Stimulated activated CD4-positive, alpha-beta T cell treated with anti-CD3 and anti-CD28 coated beads, Interleukin-12 subunit alpha, Interleukin-12 subunit beta, amount 100 ng/mL, for 48 hours (primary cell): ENCODE measurements around the gene ZC3H18.
"Not testable (repeated sequence)": the region's sequence is repeated elsewhere in the genome, so short reads cannot be mapped to it uniquely, and the experiment has no call there.

ENCODE experiments used
- DNase-seq, 3 donors: peaks; one replicate each; pipeline ENCODE4 v3.0.0-alpha.2; 2020; ENCODE audit warnings: low read depth in 2 of 3, low spot score in 1 of 3

Gene ZC3H18

GRCh38 chr16:88600539-88600896 is 30.3 kb downstream of the ZC3H18 start:
- no peak for DNase-seq

DNA sequence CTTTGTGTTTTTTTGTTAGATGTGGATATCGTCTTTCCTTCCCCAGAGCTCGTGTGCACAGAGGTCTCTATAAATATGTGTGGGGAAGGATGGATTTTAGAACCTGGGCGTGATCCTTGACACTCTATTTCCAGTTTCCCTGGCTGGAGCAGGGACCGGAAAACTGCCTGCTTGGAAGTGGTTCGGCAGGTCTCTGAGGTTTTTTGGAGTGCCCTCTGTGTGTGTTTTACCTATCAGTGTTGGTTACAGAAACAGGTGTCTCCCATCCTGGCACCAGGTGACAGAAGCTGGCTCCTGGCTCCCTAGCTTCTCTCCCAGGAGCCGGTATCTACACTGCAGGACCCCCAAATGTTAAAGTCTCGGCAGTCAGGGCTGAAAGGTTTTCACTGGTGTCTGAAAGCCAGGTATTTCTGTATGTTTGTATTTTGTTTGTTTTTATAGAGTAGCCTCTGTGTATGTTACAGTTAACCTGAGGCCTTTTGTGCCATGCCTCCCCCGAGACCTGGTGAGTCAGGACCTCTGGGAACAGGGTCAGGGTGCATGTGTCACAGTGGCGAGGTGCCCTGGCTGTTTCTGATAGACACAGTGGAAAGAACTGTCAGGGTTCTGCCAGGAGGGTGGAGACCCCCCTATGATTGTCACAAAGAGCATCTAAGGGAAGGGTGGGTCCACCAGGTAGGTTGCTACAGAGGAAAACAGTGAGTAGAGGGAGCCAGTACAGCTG is 31.3 kb downstream of the ZC3H18 start:
- DNase-seq = no peak

DNA sequence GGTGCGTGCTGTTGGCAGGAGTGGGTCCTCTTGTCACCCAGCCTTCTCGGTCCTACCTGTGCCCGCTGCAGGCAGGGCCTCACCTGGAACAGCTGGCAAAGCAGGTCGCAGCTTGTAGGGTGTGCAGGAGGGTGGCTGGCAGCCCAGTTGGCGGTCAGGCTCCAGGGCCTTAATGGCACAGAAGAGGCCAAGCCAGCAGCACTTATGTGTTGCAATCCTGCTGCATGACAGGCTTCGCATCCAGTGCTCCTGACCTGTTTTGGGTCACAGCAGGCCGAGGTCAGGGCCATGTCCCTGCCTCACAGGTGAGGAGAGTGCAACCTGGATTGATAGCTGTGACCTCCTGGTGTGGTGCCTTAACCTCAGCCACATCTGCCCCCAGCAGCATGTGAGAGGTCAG is 31.9 kb downstream of the ZC3H18 start:
- DNase-seq = no peak

GRCh38 chr16:88605186-88606147 is 35.3 kb downstream of the ZC3H18 start:
- no peak for DNase-seq

GRCh38 chr16:88606148-88606757 is 36.0 kb downstream of the ZC3H18 start:
- no peak for DNase-seq

GRCh38 chr16:88608076-88608475 is 37.9 kb downstream of the ZC3H18 start:
- DNase-seq = no peak

DNA sequence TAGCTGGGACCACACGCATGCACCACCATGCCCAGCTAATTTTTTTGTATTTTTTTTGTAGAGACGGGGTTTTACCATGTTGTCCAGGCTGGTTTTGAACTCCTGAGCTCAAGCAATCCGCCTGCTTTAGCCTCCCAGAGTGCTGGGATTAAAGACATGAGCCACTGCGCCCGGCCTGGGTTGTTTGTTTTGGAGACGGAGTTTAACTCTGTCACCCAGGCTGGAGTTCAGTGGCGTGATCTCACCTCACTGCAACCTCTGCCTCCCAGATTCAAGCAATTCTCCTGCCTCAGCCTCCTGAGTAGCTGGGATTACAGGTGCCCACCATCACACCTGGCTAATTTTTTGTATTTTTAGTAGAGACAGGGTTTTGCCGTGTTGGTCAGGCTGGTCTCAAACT is 39.2 kb downstream of the ZC3H18 start:
- DNase-seq = not testable (repeated sequence)

DNA sequence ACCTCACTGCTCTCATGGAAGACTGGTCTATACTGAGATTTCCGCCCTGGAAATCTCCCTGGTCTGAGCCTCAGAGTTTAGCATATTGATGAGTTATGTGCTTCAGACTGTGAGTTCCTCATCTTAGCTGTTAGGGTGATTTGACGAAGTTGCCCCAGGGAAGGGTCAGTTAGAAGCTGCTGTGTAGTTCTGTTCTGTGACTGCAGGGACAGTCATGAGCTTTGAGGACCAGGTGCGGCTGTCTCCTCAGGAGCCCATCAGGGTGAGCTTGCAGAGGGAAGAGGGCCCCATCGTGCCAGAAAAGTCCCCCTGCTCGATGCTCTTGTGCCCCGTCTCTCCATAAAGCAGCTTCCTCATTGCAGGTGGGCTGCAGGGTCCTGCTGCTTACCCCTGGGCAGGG is 39.9 kb downstream of the ZC3H18 start:
- DNase-seq = no peak

DNA sequence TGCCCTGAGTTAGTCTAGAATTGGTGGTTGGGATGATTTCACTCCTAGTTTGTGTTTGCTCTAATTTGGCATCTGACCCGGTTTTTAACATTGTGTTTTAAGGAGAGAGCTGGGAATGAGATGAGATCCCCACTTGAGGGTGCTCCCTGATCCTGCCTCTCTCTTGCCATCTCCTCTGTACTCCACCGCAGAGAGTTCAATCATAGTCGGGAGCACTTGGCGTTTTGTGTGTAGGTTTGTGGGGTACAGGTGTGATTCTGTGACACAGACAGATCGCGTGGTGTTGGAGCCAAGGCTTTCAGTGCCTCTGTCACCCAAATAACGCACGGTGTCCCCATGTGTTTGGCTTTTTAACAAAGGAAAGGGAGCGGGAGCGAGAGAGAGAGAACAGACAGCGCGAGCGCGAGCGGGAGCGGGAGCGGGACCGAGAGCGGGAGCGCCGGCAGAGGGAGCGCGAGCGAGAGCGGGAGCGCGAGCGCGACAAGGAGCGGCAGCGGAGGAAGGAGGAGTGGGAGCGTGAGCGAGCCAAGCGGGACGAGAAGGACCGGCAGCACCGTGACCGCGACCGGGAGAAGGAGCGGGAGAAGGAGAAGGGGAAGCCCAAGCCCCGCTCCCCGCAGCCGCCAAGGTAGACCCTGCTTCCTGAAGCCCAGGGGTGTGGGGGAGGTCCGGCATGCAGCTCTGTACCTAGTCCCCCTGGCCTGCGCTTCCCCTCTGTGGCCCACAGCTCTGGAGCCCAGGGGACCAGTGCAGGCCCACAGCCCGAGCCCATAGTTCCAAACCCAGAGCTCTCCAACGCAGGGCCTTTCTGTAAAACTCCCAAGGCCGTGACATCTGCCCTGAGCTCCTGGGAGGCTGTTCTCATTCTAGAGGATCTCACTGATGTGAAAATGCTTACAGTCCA is 41.0 kb downstream of the ZC3H18 start:
- no peak for DNase-seq

- no peak for DNase-seq
These were observed 43.1 kb downstream of the ZC3H18 start for GRCh38 chr16:88613293-88613692.

DNA sequence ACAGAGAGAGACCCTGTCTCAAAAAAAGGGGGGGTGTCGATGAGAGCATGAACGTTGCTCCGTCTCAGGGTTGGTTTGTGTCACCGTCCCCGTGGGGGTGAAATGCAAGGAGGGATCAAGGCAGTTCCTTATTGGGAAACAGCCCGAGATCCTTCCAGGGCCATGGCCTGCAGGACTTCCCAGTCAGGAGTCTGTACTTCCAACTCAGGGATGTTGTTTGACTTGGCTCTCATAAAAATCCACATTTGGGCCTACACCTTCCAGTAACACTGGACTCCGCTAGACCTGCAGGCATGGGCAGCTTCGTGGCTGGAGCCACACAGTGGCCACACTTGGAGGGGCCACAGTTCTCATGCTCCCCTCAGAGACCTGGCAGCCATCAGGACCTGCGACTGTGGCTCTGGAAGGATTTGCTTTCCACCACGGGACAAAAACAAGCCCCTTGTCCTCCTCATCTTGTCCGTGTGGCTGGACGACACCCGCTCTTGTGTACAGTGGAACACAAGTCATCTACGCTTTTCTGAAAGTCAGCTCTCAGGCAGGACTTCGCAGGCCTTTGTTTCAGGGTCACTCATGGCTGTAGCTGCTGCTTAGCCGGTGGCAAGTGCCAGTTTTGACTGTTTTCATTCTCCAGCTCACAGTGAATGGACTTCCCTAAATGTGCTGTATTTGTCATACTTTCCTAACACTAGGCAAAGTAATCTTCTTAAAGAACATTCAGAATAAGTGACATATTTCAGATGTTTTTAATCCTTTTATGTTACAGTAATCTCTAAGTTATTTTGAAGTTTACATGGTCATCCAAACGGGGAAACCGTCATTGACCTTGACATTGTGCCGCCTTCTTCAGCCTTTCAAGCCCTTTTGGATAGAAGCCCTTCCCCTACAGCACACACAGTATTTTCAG is 44.0 kb downstream of the ZC3H18 start:
- DNase-seq = no peak

DNA sequence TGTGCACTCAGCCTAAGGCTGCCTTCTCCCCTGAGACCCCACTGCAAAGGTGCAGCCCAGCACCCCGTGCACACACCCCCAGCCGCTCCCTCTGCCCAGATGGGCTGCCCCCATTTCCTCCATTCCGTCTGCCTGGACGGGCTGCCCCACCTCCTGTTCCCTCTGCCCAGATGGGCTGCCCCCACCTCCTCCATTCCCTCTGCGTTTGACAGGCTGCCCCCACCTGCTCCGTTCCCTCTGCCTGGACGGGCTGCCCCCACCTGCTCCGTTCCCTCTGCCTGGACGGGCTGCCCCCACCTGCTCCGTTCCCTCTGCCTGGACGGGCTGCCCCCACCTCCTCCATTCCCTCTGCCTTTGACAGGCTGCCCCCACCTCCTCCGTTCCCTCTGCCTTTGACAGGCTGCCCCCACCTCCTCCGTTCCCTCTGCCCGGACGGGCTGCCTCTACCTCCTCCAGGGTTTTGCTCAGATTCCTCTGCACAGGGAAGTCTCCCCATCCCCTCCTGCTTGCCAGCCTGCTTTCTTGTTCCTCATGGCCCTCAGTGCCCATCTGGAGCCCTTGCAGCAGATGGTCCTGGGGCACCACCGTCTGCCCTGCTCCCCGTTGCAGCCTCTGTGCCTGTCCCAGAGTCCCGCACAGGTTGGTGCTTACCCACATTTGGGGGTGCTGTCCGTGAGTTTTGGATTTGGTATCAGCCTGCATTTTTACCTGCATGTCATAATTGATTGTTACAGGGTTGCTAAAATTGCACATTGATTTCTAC is 44.8 kb downstream of the ZC3H18 start:
- no peak for DNase-seq

GRCh38 chr16:88616320-88616719 is 46.1 kb downstream of the ZC3H18 start:
- DNase-seq = no peak

DNA sequence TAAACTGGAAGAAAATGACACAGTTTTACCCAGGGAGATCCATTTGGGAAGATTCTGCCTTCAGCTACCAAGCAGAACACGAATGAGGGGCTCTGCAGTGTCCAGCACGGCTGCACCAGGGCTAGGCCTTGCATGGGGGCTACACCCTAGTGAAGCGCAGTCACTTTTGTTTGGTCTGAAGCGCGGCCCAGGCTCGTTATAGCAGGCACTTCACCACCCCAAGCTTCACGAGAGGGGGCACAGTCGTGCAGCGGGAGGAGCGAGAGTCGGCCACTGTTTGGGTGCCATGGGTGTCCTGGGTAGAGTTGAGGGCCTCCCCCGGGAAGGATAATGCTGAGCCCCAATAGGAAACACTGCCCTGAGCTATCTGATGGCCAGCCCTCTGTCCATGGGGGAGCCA is 46.5 kb downstream of the ZC3H18 start:
- DNase-seq = no peak

DNA sequence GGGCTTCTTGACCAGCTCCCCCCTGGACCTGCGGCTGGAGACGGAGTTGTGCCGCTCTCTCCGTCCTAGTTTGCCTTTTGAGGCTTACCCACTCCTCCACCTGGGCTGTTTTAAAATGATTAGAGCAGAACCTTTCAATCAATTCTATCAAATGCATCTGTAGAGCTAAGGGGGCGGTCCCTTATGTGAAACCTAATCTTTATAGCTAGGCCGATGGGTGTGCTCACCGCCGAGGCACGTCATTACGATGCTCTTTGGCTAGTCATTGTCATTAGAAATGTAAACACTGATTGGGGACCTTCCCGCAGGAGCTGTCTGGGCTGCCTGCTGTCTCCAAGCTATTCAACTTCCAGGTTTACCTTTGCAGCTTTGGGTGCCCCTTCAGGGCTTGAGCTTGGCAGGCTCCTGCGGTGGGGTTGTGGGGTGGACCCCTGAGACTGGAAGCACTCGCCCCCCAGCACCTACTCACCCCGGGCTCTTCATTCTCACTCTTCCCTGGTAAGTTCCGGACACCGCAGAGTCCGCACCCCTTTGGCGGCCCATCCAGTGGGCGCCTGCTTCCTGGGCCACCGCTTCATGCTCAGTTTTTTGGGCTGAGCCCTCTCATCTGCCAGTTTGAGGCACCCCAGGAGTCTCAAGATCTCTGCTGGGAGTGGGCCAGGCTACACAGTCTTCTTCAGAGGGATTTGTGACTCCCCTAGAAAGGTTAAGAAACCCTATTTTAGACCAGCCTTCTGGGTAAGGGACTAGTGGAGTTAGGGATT is 47.2 kb downstream of the ZC3H18 start:
- DNase-seq = no peak

GRCh38 chr16:88618182-88618955 is 48.2 kb downstream of the ZC3H18 start:
- DNase-seq = no peak

DNA sequence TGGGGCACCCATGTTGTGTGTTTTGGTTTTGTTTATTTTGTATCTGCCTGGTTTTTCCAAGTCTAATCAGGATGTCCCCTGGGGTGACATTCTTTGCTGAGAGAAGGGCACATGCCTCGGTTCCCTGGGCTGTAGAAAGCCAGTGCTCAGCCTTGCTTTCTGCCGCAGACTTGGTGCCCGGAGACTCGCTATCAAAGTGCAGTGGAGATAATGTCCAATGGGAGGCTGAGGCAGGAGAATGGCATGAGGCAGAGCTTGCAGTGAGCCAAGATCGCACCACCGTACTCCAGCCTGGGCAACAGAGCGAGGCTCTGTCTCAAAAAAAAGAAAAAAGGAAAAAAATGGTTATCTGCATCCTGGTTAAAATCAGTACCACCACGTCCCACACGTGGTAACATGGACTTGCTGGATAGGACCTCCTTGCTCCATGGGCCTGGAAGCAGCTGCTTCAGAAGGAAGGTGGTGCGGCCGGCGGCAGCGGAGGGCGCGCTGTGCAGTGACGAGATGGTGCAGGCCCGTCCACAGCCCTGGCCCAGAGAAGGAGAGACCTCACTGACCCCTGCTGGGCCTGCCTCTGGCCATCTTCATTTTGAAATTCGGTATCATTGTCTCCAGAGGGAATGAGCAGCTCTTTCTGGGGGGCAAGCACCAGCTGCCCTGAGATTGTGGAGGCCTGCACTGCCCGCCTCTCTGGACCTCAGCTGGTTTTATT is 48.9 kb downstream of the ZC3H18 start:
- no peak for DNase-seq
